DND-41 (cell line): ENCODE measurements around the gene ARX.

ENCODE experiments used
- ATAC-seq: fragments of 200-7000 bp; cut with Tn5 transposase; 3 replicates; pipeline ENCODE4 v1.9.1; 2021; ENCODE audit warnings: low read depth; ENCODE audit not compliant: insufficient read depth
- DNase-seq: peaks from one replicate; pipeline ENCODE4 v3.0.0-alpha.2; 2020
- H2AFZ ChIP-seq: 2 replicates; pipeline ENCODE4 v1.6.0; 2012; ENCODE audit warnings: low read depth, low read length
- H3K27ac ChIP-seq: 2 replicates; pipeline ENCODE4 v1.5.1; 2012; ENCODE audit warnings: low read length, inconsistent platforms
- H3K27me3 ChIP-seq: fragments of 200-600 bp; sonication (generic); 2 replicates; pipeline ENCODE4 v1.6.0; 2012; ENCODE audit warnings: low read length, mild to moderate bottlenecking, inconsistent platforms; ENCODE audit not compliant: insufficient read depth, poor library complexity
- H3K36me3 ChIP-seq: 2 replicates; pipeline ENCODE4 v1.5.1; 2012; ENCODE audit warnings: low read length, inconsistent platforms; ENCODE audit not compliant: insufficient read depth
- H3K4me1 ChIP-seq: 2 replicates; pipeline ENCODE4 v1.5.1; 2012; ENCODE audit warnings: mild to moderate bottlenecking, low read length; ENCODE audit not compliant: insufficient read depth
- H3K4me2 ChIP-seq: 2 replicates; pipeline ENCODE4 v1.6.0; 2012; ENCODE audit warnings: mild to moderate bottlenecking, moderate library complexity, low read length, inconsistent platforms; ENCODE audit not compliant: insufficient read depth
- H3K4me3 ChIP-seq, 2 experiments: fragments of 200-600 bp in 1 of 2; shearing (Covaris generic) in 1 of 2; 2 replicates each; pipeline ENCODE4 v1.5.1; 2012 to 2016; ENCODE audit warnings: inconsistent platforms in 2 of 2, low read length in 2 of 2, mild to moderate bottlenecking in 2 of 2, low read depth in 1 of 2, moderate library complexity in 1 of 2
- H3K79me2 ChIP-seq: 2 replicates; pipeline ENCODE4 v1.6.0; 2012; ENCODE audit warnings: low read length, inconsistent platforms; ENCODE audit not compliant: insufficient read depth
- H3K9ac ChIP-seq: 2 replicates; pipeline ENCODE4 v1.6.0; 2012; ENCODE audit warnings: low read depth, mild to moderate bottlenecking, inconsistent platforms, low read length, moderate library complexity
- H3K9me3 ChIP-seq: 2 replicates; pipeline ENCODE4 v1.5.1; 2012; ENCODE audit warnings: low read length, moderate library complexity, mild to moderate bottlenecking, inconsistent platforms; ENCODE audit not compliant: insufficient read depth, severe bottlenecking
- H4K20me1 ChIP-seq: 2 replicates; pipeline ENCODE4 v1.6.0; 2012; ENCODE audit warnings: low read length; ENCODE audit not compliant: insufficient read depth
- CTCF ChIP-seq: IDR thresholded peaks from 2 replicates; pipeline ENCODE4 v1.5.1; 2012; ENCODE audit warnings: borderline replicate concordance, low read length, moderate library complexity, mild to moderate bottlenecking; ENCODE audit not compliant: poor library complexity, severe bottlenecking; ENCODE audit errors: extremely low read depth
- EZH2 ChIP-seq: IDR thresholded peaks from 3 replicates; pipeline ENCODE4 v1.6.1; 2012; ENCODE audit warnings: borderline replicate concordance, low read depth, mild to moderate bottlenecking, moderate library complexity, low read length, inconsistent platforms; ENCODE audit not compliant: severe bottlenecking

Gene ARX

DNA sequence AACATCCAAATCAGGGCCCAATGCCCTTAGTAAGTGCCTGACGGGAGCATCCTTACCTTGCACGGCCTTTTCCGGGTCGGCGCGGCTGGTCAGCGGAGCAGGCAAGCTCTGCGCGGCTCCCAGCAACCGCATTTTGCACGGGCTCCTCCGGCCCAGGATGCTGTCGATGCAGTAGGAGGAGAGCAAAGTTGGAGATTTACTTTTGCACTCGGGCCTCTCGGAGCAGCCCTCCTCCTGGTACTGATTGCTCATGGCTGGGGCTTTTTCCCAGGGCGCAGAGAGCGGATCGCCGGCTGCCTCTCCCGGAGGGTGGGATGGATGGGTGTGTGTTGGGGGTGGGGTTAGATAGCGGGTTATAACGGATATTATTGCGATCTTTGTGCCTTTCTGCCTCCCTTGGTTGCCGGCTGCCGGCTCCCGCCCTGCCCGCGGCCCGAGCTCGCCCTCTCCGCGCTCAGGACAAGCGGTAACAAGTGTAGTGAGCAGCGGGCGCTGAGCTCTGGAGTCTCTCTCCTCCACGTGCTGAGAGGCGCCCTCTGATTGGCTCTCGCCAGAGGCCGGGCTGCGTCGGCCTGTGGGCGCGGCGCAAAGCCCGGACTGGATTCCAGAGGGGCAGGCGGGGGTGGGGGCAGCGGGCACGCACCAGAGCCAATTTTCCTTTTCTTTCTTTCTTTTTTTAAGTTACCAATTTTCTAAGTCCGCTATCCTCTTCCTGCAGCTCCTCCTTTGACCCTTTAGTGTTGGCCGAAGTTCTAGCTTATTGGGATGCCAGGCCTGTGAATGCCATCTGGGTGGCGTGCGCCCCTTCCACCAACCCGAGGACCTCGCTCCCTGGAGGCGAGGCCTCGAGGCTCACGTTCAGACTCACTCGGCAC, at the start of gene ARX:
Gene ARX, minus strand, starts transcription at position 480 of the 875 bp plus-strand sequence. Its CDS starts 228 bp downstream, at position 252.
- peaks cover 5% of the 10 kb centered on the region for H3K27me3 ChIP-seq
- H3K9ac ChIP-seq: no peak within 1 kb of the TSS
- no peaks in the 10 kb centered on the region for H3K9me3 ChIP-seq
- H3K36me3 ChIP-seq: no peaks in the 10 kb centered on the region
- no peak within 1 kb of the TSS for H3K27ac ChIP-seq
- no peak within 1 kb of the TSS for H3K4me2 ChIP-seq
- no peak within 1 kb of the TSS for H3K4me3 ChIP-seq
- no peaks in the 10 kb centered on the region for H3K4me1 ChIP-seq
- H2AFZ ChIP-seq: no peak within 1 kb of the TSS
- TF ChIP-seq CTCF: no peak
- TF ChIP-seq EZH2: no peak
- no peaks in the 10 kb centered on the region for H4K20me1 ChIP-seq
- no peaks in the 10 kb centered on the region for H3K79me2 ChIP-seq
- DNase-seq (no peak), ATAC-seq (no peak)

GRCh38 chrX:25059273-25059672, 43.5 kb upstream of the ARX start:
- no peak for DNase-seq
- Histone ChIP-seq H3K4me3 (no peak overlapping the region), H3K9me3 (no peaks in the 10 kb centered on the region), H4K20me1 (no peaks in the 10 kb centered on the region), H3K9ac (no peak overlapping the region), H2AFZ (no peak overlapping the region), H3K27me3 (no peaks in the 10 kb centered on the region), H3K79me2 (no peaks in the 10 kb centered on the region), H3K4me2 (no peak overlapping the region), H3K36me3 (no peaks in the 10 kb centered on the region), H3K4me1 (no peaks in the 10 kb centered on the region), H3K27ac (no peak overlapping the region)
- no peak for ATAC-seq
- no peak for TF ChIP-seq CTCF
- TF ChIP-seq EZH2: no peak

DNA sequence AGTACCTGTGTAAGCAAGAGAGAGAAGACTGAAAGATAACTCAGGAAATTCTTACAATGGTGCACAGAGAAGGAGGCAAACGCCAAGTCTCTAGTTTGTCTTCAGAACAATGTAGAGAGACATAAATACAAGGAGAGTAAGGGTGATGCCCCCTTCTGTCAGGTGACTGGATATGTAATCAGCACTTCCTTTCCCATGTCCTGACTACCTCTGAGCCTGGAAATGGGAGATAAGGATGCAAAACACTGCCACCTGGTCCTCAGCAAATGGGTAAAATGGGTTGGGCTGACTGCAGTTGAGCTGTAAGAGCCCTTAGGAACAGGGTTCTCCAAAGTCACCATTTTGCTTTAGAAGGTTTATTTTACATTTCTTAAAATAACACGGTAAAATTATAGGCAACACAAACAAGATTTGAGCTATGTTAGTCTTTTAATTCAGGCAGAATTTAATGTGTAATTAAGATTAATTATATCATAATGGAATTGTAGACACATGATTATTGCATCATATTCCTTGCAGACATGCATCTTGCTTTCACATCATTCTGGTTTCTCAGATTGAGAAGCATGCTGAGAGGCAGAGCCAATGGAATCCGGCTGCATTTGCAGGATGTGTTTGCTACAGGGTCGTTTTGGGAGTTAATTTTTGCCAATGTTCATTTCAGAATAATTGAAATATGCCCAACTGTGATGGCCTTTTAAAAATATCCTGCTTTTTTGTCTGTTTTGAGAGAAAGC, 37.2 kb upstream of the ARX start:
- Histone ChIP-seq H3K79me2 (no peaks in the 10 kb centered on the region), H3K36me3 (no peaks in the 10 kb centered on the region), H3K9ac (no peak overlapping the region), H3K4me3 (no peak overlapping the region), H3K27me3 (no peaks in the 10 kb centered on the region), H3K27ac (no peak overlapping the region), H2AFZ (no peak overlapping the region), H3K4me2 (no peak overlapping the region), H4K20me1 (no peaks in the 10 kb centered on the region), H3K9me3 (no peaks in the 10 kb centered on the region), H3K4me1 (peaks cover 16% of the 10 kb centered on the region)
- ATAC-seq (no peak), DNase-seq (no peak)
- no peak for TF ChIP-seq CTCF
- TF ChIP-seq EZH2: no peak
